ENCODE data around the gene RHO. TPM values are rescaled to one million over a fixed set of nuclear protein-coding genes. Genes with fewer than 3 reads are reported as not detected.

Gene RHO
- total and polyA plus RNA-seq, 10 of the 15 experiments (the other 5 are each of a cell fraction or from before 2014, with no cell fraction given), result not detected

- Histone ChIP-seq H3K36me3 (ENCODE audit: control insufficient read depth in 2 of 2, insufficient read depth in 2 of 2, low read length in 1 of 2) (no peaks in the 10 kb centered on the region), H3K9ac (ENCODE audit: control insufficient read depth, insufficient read depth, low read length) (no peak overlapping the region), H3K4me2 (ENCODE audit: control insufficient read depth, insufficient read depth) (no peak overlapping the region), H3K79me2 (ENCODE audit: control insufficient read depth, insufficient read depth, low read length) (no peaks in the 10 kb centered on the region), H3K27me3 (replicated peaks in 1 of 2; ENCODE audit: control insufficient read depth in 2 of 2, insufficient read depth in 2 of 2, low read length in 1 of 2) (peaks cover 2 to 7% of the 10 kb centered on the region in 2 experiments; a peak in 3 of 4 replicates), H3K9me3 (replicated peaks; ENCODE audit: control insufficient read depth, insufficient read depth, low read length) (no peaks in the 10 kb centered on the region), H3K27ac (ENCODE audit: control insufficient read depth, insufficient read depth) (no peak overlapping the region), H3K4me3 (no peak overlapping the region), H4K20me1 (ENCODE audit: control insufficient read depth, insufficient read depth) (no peaks in the 10 kb centered on the region), H2AFZ (ENCODE audit: control insufficient read depth, low read depth, low read length) (no peak overlapping the region), H3K4me1 (ENCODE audit: control insufficient read depth, insufficient read depth, low read length) (no peaks in the 10 kb centered on the region)
- DNase-seq (ENCODE audit: low read depth, low spot score), result no peak
- no TSS peak for BruUV-seq (replicated peaks)
- ChIA-PET CTCF (no interaction called here), POLR2A (no interaction called here), RAD21 (ENCODE audit: unreplicated experiment) (no interaction called here), SMC1A (ENCODE audit: uncharacterized antibody, unreplicated experiment) (interaction anchor here (1.2 kb wide), 1 partner anchor 106 kb away, joined by 3 read pairs; no protein-coding TSS in a partner anchor)
- TF ChIP-seq IRF4 (IDR thresholded peaks at IDR 0.05; ENCODE audit: low read depth, low read length), result no peak
- TF ChIP-seq BHLHE40 (IDR thresholded peaks at IDR 0.05; ENCODE audit: borderline replicate concordance in 1 of 2, low read depth in 2 of 2, low read length in 1 of 2), result no peak
- TF ChIP-seq USF2 (IDR thresholded peaks at IDR 0.05; ENCODE audit: borderline replicate concordance, low read depth, low read length), result no peak
- no peak for TF ChIP-seq CEBPB (IDR thresholded peaks at IDR 0.05; ENCODE audit: borderline replicate concordance in 1 of 2, low read depth in 2 of 2, low read length in 2 of 2)
- no peak for TF ChIP-seq CHD1 (IDR thresholded peaks at IDR 0.05; ENCODE audit: low read depth, low read length)
- no peak for TF ChIP-seq EZH2 (IDR thresholded peaks at IDR 0.05; ENCODE audit: borderline replicate concordance, control insufficient read depth, low read depth, low read length)
- no peak for TF ChIP-seq POU2F2 (IDR thresholded peaks at IDR 0.05; ENCODE audit: borderline replicate concordance, low read depth, low read length)
- in situ Hi-C loops (cut with MboI), result no loop called here
- ATAC-seq, result no peak
- no peak for FAIRE-seq
- intact Hi-C loops (cut with micrococcal nuclease; ENCODE audit: unreplicated experiment), result no loop called here
- 63% methylated on average over 18 of the region's 18 CpGs for WGBS (ENCODE audit: insufficient coverage, insufficient replicate concordance, low lambda C conversion rate, missing lambda C conversion rate)
These were observed 20.8 kb downstream of the RHO start for GRCh38 chr3:129549006-129549800.

Data from GM12878 (cell line).